ENCODE results near the gene BCAN. TPM values are rescaled to one million over a fixed set of nuclear protein-coding genes. Genes with fewer than 3 reads are reported as not detected.

BCAN gene
- polyA plus RNA-seq, 4 donors = 0.12 to 0.58 (median 0.13) TPM; not detected in 1

GRCh38 chr1:156643049-156643777, 1.3 kb downstream of the BCAN start:
- DNase-seq (ENCODE audit: low read depth in 4 of 4, low spot score in 3 of 4) = no peak

DNA sequence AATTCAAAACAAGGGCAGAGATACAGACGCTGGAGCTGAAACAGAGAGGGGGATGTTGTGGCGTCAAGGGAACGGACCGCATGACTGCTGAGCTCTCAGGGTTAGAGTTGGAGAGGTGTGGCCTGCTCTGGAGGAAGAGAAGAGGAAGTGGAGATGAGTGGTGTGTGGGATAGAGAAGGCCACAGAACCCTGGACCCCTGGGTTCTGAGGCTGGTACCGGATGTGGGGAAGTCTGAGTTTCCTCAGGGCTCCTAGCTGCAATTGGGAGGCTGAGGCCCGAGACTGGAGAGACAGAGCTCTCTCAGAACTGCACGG, 1.8 kb downstream of the BCAN start:
- DNase-seq (ENCODE audit: low read depth in 4 of 4, low spot score in 3 of 4) = no peak

DNA sequence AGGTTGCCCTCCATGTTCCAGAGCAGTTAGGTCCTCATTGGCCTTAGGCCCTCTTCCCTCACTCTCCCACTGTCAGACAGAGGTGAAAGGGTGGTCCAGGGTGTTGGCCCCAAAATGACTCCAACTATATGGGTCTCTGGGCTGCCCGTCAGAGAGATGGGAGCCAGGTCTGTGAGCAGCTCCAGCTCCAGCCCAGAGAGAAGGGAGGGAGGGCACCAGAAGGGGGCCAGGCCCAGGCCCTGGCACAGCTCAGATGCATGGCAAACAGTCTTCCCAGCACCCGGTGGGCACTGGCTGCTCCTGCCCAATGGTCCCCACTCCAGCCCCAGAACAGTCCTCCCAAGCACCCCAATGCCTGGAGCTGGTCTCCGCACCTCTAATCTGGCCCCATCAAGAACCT, 2.2 kb downstream of the BCAN start:
- no peak for DNase-seq (ENCODE audit: low read depth in 4 of 4, low spot score in 3 of 4)

- no peak for DNase-seq (ENCODE audit: low read depth in 4 of 4, low spot score in 3 of 4)
Measured at GRCh38 chr1:156644640-156645039, 2.7 kb downstream of the BCAN start.

GRCh38 chr1:156645056-156645455, 3.1 kb downstream of the BCAN start:
- no peak for DNase-seq (ENCODE audit: low read depth in 4 of 4, low spot score in 3 of 4)

GRCh38 chr1:156645666-156646065, 3.7 kb downstream of the BCAN start:
- no peak for DNase-seq (ENCODE audit: low read depth in 4 of 4, low spot score in 3 of 4)

DNA sequence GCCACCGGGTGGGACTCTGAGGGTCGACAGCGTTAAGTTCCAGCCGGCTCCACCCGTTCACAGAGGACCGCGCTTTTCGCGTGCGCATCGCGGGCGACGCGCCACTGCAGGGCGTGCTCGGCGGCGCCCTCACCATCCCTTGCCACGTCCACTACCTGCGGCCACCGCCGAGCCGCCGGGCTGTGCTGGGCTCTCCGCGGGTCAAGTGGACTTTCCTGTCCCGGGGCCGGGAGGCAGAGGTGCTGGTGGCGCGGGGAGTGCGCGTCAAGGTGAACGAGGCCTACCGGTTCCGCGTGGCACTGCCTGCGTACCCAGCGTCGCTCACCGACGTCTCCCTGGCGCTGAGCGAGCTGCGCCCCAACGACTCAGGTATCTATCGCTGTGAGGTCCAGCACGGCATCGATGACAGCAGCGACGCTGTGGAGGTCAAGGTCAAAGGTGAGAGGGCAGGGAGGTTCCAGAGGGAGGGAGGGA, 4.9 kb downstream of the BCAN start:
- no peak for DNase-seq (ENCODE audit: low read depth in 4 of 4, low spot score in 3 of 4)

GRCh38 chr1:156647351-156647750, 5.4 kb downstream of the BCAN start:
- no peak for DNase-seq (ENCODE audit: low read depth in 4 of 4, low spot score in 3 of 4)

GRCh38 chr1:156648496-156648895, 6.6 kb downstream of the BCAN start:
- no peak for DNase-seq (ENCODE audit: low read depth in 4 of 4, low spot score in 3 of 4)

GRCh38 chr1:156648951-156649350, 7.0 kb downstream of the BCAN start:
- no peak for DNase-seq (ENCODE audit: low read depth in 4 of 4, low spot score in 3 of 4)

DNA sequence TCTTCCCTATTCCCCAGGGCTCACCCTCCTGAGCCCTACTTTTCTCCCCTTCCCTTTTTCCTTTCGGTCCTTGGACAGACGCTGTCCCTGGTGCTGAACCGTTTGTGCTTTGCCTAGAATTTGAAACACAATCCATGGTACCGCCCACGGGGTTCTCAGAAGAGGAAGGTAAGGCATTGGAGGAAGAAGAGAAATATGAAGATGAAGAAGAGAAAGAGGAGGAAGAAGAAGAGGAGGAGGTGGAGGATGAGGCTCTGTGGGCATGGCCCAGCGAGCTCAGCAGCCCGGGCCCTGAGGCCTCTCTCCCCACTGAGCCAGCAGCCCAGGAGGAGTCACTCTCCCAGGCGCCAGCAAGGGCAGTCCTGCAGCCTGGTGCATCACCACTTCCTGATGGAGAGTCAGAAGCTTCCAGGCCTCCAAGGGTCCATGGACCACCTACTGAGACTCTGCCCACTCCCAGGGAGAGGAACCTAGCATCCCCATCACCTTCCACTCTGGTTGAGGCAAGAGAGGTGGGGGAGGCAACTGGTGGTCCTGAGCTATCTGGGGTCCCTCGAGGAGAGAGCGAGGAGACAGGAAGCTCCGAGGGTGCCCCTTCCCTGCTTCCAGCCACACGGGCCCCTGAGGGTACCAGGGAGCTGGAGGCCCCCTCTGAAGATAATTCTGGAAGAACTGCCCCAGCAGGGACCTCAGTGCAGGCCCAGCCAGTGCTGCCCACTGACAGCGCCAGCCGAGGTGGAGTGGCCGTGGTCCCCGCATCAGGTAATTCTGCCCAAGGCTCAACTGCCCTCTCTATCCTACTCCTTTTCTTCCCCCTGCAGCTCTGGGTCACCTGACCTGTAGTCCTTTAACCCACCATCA, 10.4 kb downstream of the BCAN start:
- no peak for DNase-seq (ENCODE audit: low read depth in 4 of 4, low spot score in 3 of 4)

- no peak for DNase-seq (ENCODE audit: low read depth in 4 of 4, low spot score in 3 of 4)
Measured at GRCh38 chr1:156652992-156653355, 11.1 kb downstream of the BCAN start.

DNA sequence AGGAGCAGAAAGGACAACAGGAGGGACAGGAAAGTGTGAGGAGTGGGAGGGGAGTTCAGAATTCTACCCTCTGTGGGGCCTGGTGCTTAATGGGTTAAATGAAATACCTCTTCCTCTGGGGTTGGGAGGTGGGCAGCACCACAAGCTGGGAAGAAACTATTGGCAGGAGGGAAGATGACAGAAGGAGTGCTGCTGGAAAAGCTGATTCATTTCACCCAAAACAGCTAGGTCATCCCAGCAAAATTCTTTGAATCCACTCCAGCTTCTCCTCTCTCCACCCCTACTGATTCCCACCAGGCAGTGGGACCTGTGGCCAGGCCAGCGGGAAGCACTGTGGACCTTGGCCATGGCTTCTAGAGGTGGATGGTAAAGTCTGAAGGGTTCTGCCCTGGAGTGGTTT, 12.8 kb downstream of the BCAN start:
- no peak for DNase-seq (ENCODE audit: low read depth in 4 of 4, low spot score in 3 of 4)

GRCh38 chr1:156655151-156655903, 13.4 kb downstream of the BCAN start:
- DNase-seq (ENCODE audit: low read depth in 4 of 4, low spot score in 3 of 4) = no peak

DNA sequence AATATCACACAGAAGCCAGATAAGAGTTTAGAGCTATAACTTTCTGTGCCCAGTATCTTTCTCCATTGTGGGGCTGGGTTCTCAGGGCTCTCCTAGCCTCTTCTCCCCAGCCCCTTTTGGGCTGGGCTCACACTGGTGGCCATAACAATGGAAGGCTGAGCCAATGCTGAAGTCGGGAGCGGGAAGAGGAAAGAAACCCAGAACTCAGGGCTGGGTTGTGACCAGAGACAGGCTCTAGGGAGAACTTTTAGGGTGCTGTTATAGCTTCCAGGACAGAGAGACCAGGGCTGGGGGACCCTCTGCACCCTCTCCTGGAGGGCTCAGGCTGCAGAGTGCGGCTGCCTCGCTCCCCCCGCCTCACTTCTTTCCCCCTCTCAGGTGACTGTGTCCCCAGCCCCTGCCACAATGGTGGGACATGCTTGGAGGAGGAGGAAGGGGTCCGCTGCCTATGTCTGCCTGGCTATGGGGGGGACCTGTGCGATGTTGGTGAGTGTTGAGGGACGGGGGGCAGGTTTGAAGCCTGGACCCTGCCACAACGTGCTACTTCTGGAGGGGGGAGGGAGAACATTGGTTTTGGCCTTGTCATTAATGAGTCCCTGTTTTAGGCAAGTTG, 14.1 kb downstream of the BCAN start:
- no peak for DNase-seq (ENCODE audit: low read depth in 4 of 4, low spot score in 3 of 4)

GRCh38 chr1:156656806-156657740, 15.2 kb downstream of the BCAN start:
- no peak for DNase-seq (ENCODE audit: low read depth in 4 of 4, low spot score in 3 of 4)

DNA sequence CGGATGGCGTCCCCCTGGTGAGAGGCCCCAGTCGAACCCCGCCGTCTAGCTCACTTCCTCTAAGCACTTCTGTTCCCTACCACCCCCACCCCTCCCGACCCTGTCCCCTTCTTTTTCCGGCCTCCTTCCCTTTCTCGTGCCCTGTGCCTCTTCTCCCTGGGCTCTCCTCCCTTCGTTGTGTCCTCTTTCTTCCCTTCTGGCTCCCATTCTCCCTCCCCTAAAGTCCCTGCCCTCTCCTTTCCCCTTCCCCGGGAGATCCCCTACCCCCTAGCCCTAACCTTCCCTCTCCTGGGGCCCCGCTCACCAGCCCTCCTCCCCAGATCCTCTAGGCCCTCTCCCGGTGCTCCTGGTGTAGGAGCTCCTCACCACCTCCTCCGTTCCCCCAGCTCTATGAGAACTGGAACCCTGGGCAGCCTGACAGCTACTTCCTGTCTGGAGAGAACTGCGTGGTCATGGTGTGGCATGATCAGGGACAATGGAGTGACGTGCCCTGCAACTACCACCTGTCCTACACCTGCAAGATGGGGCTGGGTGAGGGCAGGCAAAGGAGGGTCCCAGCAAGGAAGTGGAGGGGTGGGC, 15.9 kb downstream of the BCAN start:
- DNase-seq (ENCODE audit: low read depth in 4 of 4, low spot score in 3 of 4) = no peak

- DNase-seq (ENCODE audit: low read depth in 4 of 4, low spot score in 3 of 4) = no peak
Measured at GRCh38 chr1:156658496-156658895, 16.6 kb downstream of the BCAN start.

DNA sequence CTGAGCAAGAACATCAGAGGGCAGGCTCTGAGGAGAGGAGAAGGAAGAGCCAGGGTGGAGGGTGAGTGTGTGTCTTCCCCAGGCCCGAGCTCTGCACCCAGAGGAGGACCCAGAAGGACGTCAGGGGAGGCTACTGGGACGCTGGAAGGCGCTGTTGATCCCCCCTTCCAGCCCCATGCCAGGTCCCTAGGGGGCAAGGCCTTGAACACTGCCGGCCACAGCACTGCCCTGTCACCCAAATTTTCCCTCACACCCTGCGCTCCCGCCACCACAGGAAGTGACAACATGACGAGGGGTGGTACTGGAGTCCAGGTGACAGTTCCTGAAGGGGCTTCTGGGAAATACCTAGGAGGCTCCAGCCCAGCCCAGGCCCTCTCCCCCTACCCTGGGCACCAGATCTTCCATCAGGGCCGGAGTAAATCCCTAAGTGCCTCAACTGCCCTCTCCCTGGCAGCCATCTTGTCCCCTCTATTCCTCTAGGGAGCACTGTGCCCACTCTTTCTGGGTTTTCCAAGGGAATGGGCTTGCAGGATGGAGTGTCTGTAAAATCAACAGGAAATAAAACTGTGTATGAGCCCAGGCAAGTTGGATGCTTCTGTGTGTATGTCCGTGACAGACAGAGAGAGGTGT, 17.1 kb downstream of the BCAN start:
- DNase-seq (ENCODE audit: low read depth in 4 of 4, low spot score in 3 of 4) = no peak
